Body of pancreas (tissue), 4 donors: ENCODE measurements around the gene LGALS1.
"Not testable (repeated sequence)": the region's sequence is repeated elsewhere in the genome, so short reads cannot be mapped to it uniquely, and the experiment has no call there.

Experiments used
- POLR2A ChIP-seq, 3 donors: fragments of 450-650 bp; IDR thresholded peaks; one replicate each; pipeline ENCODE4 v1.6.1; 2016; ENCODE audit warnings: antibody characterized with exemption in 3 of 3, mild to moderate bottlenecking in 2 of 3
- TF ChIP-seq, protein P1 (sequence below), 7 experiments: fragments of 450-650 bp in 4 of 7; fragments of 200-600 bp in 3 of 7; sonication (generic) in 3 of 7; IDR thresholded peaks; one replicate each; pipeline ENCODE4 v1.5.1; 2016 to 2019; ENCODE audit warnings: antibody characterized with exemption in 7 of 7

GRCh38 chr22:37694131-37694530 lies 18.7 kb downstream of the LGALS1 start:
- TF ChIP-seq, protein P1, sequence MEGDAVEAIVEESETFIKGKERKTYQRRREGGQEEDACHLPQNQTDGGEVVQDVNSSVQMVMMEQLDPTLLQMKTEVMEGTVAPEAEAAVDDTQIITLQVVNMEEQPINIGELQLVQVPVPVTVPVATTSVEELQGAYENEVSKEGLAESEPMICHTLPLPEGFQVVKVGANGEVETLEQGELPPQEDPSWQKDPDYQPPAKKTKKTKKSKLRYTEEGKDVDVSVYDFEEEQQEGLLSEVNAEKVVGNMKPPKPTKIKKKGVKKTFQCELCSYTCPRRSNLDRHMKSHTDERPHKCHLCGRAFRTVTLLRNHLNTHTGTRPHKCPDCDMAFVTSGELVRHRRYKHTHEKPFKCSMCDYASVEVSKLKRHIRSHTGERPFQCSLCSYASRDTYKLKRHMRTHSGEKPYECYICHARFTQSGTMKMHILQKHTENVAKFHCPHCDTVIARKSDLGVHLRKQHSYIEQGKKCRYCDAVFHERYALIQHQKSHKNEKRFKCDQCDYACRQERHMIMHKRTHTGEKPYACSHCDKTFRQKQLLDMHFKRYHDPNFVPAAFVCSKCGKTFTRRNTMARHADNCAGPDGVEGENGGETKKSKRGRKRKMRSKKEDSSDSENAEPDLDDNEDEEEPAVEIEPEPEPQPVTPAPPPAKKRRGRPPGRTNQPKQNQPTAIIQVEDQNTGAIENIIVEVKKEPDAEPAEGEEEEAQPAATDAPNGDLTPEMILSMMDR (IDR thresholded peaks at IDR 0.05): not testable (repeated sequence)
- not testable (repeated sequence) for TF ChIP-seq POLR2A (IDR thresholded peaks at IDR 0.05)
